GM10248 (cell line): Measurements from ENCODE around the gene PHLDA2.
A peak's percentile ranks its signal among the peaks of the same experiment; 100 is the strongest.

ENCODE experiments used
- CTCF ChIA-PET: fragments of 300-600 bp; sonication (Branson Sonifier 250); formaldehyde crosslinking; extraction: SDS; loops from one replicate; lab custom pipeline; 2021; ENCODE audit warnings: antibody characterized with exemption; lab: Yijun Ruan, JAX
- POLR2A ChIA-PET: fragments of 350-650 bp; sonication (Branson Sonifier 250); formaldehyde crosslinking; extraction: SDS; loops from one replicate; lab custom pipeline; 2020; ENCODE audit warnings: antibody characterized with exemption; lab: Yijun Ruan, JAX
- DNase-seq: peaks from one replicate; pipeline ENCODE4 v3.0.0; 2012; ENCODE audit errors: extremely low spot score
- TF ChIP-seq, protein P1 (sequence below): IDR thresholded peaks from 2 replicates; pipeline ENCODE4 v1.5.1; 2012; ENCODE audit warnings: mild to moderate bottlenecking, low read depth; ENCODE audit errors: extremely low read depth, missing control alignments, control extremely low read depth

Gene PHLDA2

GRCh38 chr11:2930704-2931419 lies 1.6 kb upstream of the PHLDA2 start:
- CTCF ChIA-PET = interaction anchor here (0.7 to 4.2 kb wide), 22 partner anchors 10 to 505 kb away, joined by 3 to 39 read pairs (median 7); a partner anchor contains a TSS

GRCh38 chr11:2929950-2930703 lies 907 bp upstream of the PHLDA2 start:
- DNase-seq = peak; percentile 77
- CTCF ChIA-PET = interaction anchor here (0.7 to 4.2 kb wide), 28 partner anchors 10 to 1032 kb away, joined by 3 to 39 read pairs (median 4); a partner anchor contains a TSS
- POLR2A ChIA-PET = interaction anchor here (0.6 to 0.8 kb wide), 3 partner anchors 10 to 103 kb away, joined by 3 read pairs; partner anchors contain the start of gene NAP1L4
- TF ChIP-seq, protein P1, sequence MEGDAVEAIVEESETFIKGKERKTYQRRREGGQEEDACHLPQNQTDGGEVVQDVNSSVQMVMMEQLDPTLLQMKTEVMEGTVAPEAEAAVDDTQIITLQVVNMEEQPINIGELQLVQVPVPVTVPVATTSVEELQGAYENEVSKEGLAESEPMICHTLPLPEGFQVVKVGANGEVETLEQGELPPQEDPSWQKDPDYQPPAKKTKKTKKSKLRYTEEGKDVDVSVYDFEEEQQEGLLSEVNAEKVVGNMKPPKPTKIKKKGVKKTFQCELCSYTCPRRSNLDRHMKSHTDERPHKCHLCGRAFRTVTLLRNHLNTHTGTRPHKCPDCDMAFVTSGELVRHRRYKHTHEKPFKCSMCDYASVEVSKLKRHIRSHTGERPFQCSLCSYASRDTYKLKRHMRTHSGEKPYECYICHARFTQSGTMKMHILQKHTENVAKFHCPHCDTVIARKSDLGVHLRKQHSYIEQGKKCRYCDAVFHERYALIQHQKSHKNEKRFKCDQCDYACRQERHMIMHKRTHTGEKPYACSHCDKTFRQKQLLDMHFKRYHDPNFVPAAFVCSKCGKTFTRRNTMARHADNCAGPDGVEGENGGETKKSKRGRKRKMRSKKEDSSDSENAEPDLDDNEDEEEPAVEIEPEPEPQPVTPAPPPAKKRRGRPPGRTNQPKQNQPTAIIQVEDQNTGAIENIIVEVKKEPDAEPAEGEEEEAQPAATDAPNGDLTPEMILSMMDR = peak; percentile 64

More at GRCh38 chr11:2930704-2931419, 1.6 kb upstream of the PHLDA2 start:
- POLR2A ChIA-PET = no interaction called here
- TF ChIP-seq, protein P1 = peak; percentile 72
- DNase-seq = peak; percentile 82

- ChIA-PET CTCF (interaction anchor here (0.7 to 4.2 kb wide), 26 partner anchors 9 to 1032 kb away, joined by 3 to 39 read pairs (median 4); a partner anchor contains a TSS), POLR2A (interaction anchor here (0.6 to 0.8 kb wide), 3 partner anchors 9 to 102 kb away, joined by 3 read pairs; partner anchors contain the start of gene NAP1L4)
- DNase-seq = peak; percentile 73
- TF ChIP-seq, protein P1 = no peak
Measured at GRCh38 chr11:2929531-2929949, 320 bp upstream of the PHLDA2 start.

GRCh38 chr11:2927851-2928604 lies 1.2 kb downstream of the PHLDA2 start:
- TF ChIP-seq, protein P1 = no peak
- no peak for DNase-seq
- POLR2A ChIA-PET = interaction anchor here (0.5 kb wide), 1 partner anchor 11 kb away, joined by 3 read pairs; no protein-coding TSS in a partner anchor
- CTCF ChIA-PET = interaction anchor here (1.5 to 2.4 kb wide), 3 partner anchors 8 to 395 kb away, joined by 3 to 15 read pairs (median 7); no protein-coding TSS in a partner anchor

DNA sequence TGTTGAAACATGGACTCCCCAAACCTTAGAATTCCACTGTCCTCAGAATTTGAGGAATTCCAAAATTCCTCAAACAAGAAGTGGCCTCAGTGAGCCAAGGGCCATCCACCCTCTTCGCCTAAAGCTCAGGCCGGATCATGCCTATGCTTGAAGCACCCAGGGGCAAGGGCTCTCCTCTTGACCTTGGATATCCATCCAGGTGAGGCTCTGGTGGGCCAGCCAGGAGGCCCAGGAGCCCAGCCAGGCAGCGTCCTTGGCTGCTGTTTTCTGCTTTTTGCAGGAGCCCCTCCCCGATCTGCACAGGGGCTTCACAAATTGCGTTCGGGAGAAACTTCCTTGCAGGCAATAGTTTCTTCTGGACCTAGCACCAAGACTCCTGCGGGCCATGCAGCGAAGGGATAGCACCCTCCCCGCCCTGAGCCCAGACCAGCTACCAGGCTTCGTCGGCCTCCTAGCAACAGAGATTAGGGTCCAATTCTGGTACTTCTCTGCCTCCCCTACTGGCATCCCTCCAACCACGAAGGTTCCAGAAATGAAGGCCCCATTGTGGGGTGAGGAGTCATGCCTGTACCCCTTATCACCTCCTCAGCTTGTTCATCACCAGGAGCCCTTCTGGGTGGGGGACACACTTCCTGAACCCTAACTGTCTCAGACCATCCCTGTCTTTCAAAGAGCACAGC lies 2.0 kb downstream of the PHLDA2 start:
- CTCF ChIA-PET = interaction anchor here (2.0 kb wide), 1 partner anchor 394 kb away, joined by 7 read pairs; no protein-coding TSS in a partner anchor
- TF ChIP-seq, protein P1 = no peak
- POLR2A ChIA-PET = interaction anchor here (0.5 kb wide), 1 partner anchor 12 kb away, joined by 3 read pairs; no protein-coding TSS in a partner anchor
- no peak for DNase-seq
